NCI-H510A treated with DMSO at 0.1 percent for 48 hours (cell line): Measurements from ENCODE around the gene SLC12A5.
A peak's percentile ranks its signal among the peaks of the same experiment; 100 is the strongest.

Experiments used
- DNase-seq: peaks from one replicate; lab custom pipeline; 2025; lab: John Stamatoyannopoulos, UW

Gene SLC12A5

GRCh38 chr20:46056027-46056833 lies 27.2 kb downstream of the SLC12A5 start:
- no peak for DNase-seq

- DNase-seq, result no peak
These were observed 28.2 kb downstream of the SLC12A5 start for GRCh38 chr20:46056970-46057855.

GRCh38 chr20:46057856-46058598 lies 29.0 kb downstream of the SLC12A5 start:
- no peak for DNase-seq

GRCh38 chr20:46058599-46059281 lies 29.7 kb downstream of the SLC12A5 start:
- DNase-seq, result no peak

GRCh38 chr20:46060301-46060881 lies 31.4 kb downstream of the SLC12A5 start:
- peak; percentile 20 for DNase-seq

- DNase-seq, result no peak
These were observed 32.0 kb downstream of the SLC12A5 start for GRCh38 chr20:46060975-46061374.

GRCh38 chr20:46062151-46062550 lies 33.1 kb downstream of the SLC12A5 start:
- no peak for DNase-seq

- DNase-seq, result no peak
These were observed 33.6 kb downstream of the SLC12A5 start for GRCh38 chr20:46062621-46063020.

GRCh38 chr20:46063151-46063550 lies 34.1 kb downstream of the SLC12A5 start:
- no peak for DNase-seq

GRCh38 chr20:46063652-46064054 lies 34.6 kb downstream of the SLC12A5 start:
- DNase-seq, result no peak

- DNase-seq, result no peak
These were observed 36.0 kb downstream of the SLC12A5 start for GRCh38 chr20:46065006-46065405.

- no peak for DNase-seq
These were observed 36.7 kb downstream of the SLC12A5 start for GRCh38 chr20:46065691-46066090.

- no peak for DNase-seq
These were observed 41.3 kb downstream of the SLC12A5 start for GRCh38 chr20:46070215-46070900.

GRCh38 chr20:46071573-46071972 lies 42.6 kb downstream of the SLC12A5 start:
- no peak for DNase-seq

GRCh38 chr20:46073024-46073423 lies 44.0 kb downstream of the SLC12A5 start:
- no peak for DNase-seq

- DNase-seq, result no peak
These were observed 44.4 kb downstream of the SLC12A5 start for GRCh38 chr20:46073443-46073842.

- DNase-seq, result no peak
These were observed 45.0 kb downstream of the SLC12A5 start for GRCh38 chr20:46074006-46074405.

- DNase-seq, result no peak
These were observed 47.8 kb downstream of the SLC12A5 start for GRCh38 chr20:46076806-46077205.

GRCh38 chr20:46077642-46078305 lies 48.8 kb downstream of the SLC12A5 start:
- no peak for DNase-seq

GRCh38 chr20:46078954-46079353 lies 49.9 kb downstream of the SLC12A5 start:
- no peak for DNase-seq
